ENCODE results near the gene TMEM59L.

GRCh38 chr19:18588611-18589379, 23.9 kb upstream of the TMEM59L start, which contains the start of gene REX1BD:
- TF ChIP-seq SPI1 (IDR thresholded peaks at IDR 0.05; ENCODE audit: borderline replicate concordance, insufficient read depth, low read depth, low read length) = peak; percentile 31; the same call in 1 of the 2 replicates
- TF ChIP-seq NR2C2 (IDR thresholded peaks at IDR 0.05; ENCODE audit: borderline replicate concordance, control insufficient read depth, insufficient read length, low read depth) = no peak
- no peak for TF ChIP-seq ZNF274 (IDR thresholded peaks at IDR 0.05; ENCODE audit: insufficient read depth, insufficient read length)
- no peak for TF ChIP-seq PAX8 (IDR thresholded peaks at IDR 0.05)
- TF ChIP-seq SREBF2 (IDR thresholded peaks at IDR 0.05; ENCODE audit: low read length) = no peak
- TF ChIP-seq CTCF (IDR thresholded peaks at IDR 0.05 in 2 of 3, conservative IDR thresholded peaks at IDR 0.05 in 1 of 3; ENCODE audit: control insufficient read depth in 2 of 3, extremely low read depth in 1 of 3, insufficient read depth in 1 of 3, low read depth in 3 of 3, low read length in 3 of 3) = peak; percentile 89 to 92 (median 91)
- peak; percentile 22 for TF ChIP-seq SP1 (IDR thresholded peaks at IDR 0.05; ENCODE audit: low read depth, low read length)
- peak; percentile 33 to 97 for TF ChIP-seq EGR1 (IDR thresholded peaks at IDR 0.05; ENCODE audit: borderline replicate concordance in 1 of 2, low read depth in 2 of 2, low read length in 2 of 2)
- TF ChIP-seq ZNF622 (IDR thresholded peaks at IDR 0.05) = no peak
- TF ChIP-seq GABPA (IDR thresholded peaks at IDR 0.05; ENCODE audit: low read depth) = no peak
